ENCODE data around the gene LTC4S.

- TF ChIP-seq POLR2AphosphoS5 (IDR thresholded peaks at IDR 0.05) (no peak), POLR2A (IDR thresholded peaks at IDR 0.05) (no peak), CTCF (IDR thresholded peaks at IDR 0.05) (no peak), EP300 (IDR thresholded peaks at IDR 0.05) (no peak)
These were observed 19.3 kb upstream of the LTC4S start for GRCh38 chr5:179774442-179774841.
